Fibroblast of gingiva (primary cell): ENCODE data around the gene ABHD14A.
"Not testable (repeated sequence)": the region's sequence is repeated elsewhere in the genome, so short reads cannot be mapped to it uniquely, and the experiment has no call there.

Experiments
- DNase-seq: peaks from one replicate; pipeline ENCODE4 v3.0.0-alpha.2; 2011; ENCODE audit warnings: low read depth

The ABHD14A gene

DNA sequence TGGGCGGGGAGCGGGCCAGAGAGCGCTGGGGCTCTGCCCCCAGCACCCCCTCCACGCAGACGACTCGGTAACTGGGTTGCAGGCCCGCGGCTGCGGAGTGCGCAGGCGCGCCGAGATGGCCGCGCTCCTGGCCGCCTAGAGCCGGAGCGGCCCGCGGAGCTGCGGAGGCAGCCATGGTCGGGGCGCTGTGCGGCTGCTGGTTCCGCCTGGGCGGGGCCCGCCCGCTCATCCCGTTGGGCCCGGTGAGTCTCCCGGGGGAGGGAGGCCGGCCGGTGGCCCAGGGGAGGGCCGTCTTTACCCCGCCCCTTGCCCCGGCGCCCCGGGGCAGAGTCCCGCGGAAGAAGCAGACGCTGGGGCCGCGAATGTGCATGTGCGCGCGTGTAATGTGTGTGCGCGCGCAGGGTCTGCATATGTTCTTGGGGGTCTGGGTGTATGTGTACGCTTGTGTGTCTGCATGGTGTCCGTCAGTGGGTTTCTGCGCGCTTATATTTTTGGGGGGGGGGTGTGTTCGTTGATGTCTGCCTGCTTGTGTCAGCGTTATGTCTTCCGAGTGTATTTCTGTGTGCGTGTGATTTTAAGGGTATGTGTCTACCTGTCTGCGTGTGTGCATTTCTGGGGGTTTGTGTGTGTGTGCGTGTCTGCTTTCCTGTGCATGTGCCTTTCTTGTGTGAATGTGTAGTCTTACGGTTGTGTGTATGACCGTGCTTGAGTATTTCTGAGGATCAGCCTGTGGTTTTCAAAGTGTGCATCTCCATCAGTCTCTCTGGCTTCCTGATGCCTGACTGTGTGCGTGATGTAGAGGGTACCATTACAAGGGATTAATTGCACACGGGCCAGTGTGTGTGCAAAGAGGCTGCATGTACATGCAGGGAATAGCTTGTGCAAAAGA lies at the start of gene ABHD14A:
Gene ABHD14A, plus strand, starts transcription at position 102 of the 889 bp plus-strand sequence. Its CDS starts 72 bp downstream, at position 174.
- peak; percentile 63 for DNase-seq

DNA sequence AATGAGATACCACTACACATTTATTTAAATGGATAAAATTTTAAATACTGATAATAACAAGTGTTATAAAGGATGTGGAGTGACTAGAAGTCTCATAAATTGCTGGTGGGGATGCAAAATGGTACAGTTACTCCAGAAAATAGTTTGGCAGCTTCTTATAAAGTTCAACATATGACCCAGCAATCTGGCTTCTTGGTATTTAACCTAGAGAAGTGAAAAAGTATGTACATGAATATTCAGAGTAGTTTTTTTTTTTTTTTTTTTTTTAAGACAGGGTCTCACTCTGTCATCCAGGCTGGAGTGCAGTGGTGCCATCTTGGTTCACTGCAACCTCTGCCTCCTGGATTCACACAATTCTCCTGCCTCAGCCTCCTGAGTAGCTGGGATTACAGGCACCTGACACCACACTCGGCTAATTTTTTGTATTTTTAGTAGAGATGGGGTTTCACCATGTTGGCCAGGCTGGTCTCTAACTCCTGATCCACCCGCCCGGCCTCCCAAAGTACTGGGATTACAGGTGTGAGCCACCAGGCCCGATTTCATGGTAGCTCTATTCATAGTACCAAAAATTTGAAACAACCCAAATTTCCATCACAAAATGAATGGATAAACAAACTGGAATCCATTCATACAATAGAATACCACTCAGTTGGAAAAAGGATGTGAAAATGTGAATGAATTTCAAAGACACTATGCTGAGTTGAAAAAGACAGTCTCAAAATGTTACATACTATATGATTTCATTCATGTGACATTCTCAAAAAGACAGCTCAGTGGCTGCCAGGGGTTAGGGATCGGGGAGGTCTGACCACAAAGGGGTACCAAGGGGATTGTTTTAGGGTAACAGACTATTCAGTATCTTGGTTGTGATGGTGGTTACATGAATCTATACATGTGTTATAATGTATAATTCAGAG lies 47.5 kb upstream of the ABHD14A start:
- no peak for DNase-seq

DNA sequence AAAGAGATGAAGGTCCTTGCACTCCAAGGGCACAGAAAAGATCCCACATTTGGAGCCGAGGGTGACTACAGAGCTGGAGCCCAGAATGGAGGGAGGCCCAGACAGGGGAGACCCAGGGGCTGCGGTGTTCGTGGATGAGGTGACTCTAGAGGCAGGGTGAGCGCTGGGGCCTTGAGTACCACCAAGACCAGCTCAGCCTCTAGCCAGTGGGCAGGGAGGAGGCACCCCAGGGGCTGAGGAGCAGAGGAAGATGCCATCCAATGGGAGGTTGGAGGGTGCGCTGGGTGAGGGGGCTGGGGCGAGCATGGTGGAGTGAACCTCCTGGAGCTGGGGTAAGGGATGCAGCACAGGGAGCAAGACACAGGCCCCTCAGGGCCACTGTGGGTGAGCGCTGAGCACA lies 46.4 kb upstream of the ABHD14A start:
- DNase-seq, result no peak

DNA sequence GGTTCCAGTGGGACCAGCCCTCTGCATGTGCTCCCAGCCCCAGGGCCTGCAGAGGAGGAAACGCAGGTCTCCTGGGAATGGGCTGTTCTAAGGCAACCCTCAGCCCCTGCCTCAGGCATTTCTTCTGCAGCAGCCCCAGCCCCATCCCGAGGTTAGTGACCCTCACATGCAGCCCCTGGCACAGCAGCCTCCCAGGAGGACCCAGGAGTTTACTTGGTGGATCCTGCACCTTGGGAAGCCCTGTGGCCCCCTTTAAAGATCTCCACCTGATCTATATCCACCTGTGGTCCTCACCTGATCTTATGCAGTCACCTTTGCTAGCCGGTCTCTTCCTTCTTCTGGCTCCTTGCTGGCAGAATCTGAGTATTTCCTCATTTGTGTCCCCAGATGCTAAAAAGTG lies 45.9 kb upstream of the ABHD14A start:
- DNase-seq, result not testable (repeated sequence)

DNA sequence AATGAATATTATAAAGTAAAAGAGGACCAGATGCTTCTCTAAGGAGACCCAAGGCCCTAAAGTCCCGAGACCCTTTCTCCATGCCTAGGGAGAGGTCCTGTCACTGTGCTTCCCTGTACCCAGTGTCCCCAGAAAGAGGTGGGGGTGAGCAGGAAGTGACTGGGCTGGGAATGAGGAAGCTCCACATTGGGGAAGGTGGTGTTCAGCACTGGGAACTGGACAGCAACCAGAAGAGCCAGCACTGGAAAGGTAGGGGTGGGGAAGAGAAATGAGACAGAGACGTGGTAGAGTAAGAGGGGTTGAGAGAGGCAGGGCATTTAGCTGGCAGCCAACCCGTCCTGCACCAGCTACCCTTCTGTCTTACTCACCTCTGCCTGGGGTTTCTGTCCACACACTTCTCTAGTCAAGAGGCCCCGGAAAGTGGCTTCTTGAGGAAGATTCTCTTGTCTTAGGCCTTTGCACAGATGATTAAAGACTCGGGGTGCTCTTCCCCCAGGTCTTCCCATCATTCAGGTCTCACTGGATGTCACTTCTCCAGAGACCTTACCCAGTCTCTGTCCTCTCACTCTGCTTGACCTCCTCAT lies 45.4 kb upstream of the ABHD14A start:
- DNase-seq, result no peak

DNA sequence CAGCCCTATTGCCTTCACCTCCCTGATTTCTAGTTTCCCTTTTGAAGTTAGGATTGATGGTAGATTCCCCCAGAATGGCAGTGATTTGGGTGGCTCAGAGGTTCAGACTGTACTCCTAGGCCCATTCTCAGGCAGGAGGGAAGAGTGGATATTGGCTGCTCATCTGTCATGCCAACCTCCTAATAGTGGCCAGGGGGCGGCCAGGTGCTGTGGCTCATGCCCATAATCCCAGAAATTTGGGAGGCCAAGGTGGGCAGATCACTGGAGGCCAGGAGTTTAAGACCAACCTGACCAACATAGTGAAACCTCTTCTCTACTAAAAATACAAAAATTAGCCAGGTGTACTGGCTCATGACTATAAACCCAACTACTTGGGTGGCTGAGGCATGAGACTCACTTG lies 44.4 kb upstream of the ABHD14A start:
- no peak for DNase-seq

DNA sequence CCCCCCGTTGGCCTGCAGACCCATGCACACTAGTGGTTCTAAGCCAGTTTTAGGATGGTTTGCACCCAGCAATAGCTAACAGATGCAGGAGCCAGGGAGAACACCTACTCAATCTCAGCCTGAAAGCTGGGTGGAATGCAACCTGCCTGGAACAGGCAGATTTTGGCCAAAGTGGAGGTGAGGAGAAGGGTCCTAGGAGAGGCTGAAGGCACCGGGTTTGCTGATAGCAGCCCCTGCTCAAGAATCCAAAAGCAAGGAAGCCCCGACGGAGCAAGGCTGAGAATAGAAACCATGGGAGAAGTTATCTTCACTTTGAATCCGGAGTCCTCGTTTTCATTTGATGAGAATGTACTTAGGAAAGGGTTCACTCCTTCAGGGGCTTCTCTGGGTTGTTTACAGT lies 43.1 kb upstream of the ABHD14A start:
- DNase-seq, result no peak

DNA sequence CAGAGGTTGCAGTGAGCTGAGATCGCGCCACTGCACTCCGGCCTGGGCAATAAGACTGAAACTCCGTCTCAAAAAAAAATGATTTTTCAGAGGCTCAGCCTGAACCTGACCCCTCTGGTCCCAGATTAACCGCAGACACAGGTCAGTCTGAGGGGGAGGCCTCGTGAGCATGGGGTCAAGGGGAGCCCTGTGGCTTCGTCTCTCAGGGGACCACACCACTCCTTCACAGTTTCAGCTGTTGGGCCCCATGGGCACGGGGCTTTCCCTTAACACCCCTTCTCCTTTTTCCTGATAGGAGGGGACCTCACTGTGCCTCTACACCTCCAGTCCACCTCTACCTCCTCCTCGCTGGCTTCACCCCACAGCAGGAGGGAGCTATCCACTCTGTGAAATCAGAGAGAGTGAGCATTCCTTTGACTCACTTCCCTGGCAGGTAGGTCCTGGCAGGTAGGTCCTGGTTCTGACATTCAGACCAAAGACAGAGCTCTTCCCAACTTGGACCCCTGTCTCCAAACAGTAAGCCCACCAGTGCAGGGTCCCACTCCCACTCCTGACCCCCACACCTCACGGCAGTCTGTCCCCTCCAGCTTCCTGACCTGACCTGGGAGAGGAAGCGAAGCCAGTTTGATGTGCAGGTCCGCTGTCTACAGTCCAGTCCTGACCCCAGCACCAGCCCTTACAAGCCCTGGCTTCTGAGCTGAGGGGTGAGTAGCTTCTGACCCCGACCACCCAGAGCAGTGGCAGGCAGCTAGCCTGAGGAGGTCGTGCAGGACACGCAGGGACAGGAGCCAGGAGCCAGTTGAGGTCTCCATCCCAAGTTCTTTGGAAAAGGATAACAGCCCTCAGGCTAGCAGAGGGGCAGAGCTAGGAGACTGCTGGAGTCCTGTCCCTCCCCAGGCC lies 42.1 kb upstream of the ABHD14A start:
- DNase-seq, result no peak

DNA sequence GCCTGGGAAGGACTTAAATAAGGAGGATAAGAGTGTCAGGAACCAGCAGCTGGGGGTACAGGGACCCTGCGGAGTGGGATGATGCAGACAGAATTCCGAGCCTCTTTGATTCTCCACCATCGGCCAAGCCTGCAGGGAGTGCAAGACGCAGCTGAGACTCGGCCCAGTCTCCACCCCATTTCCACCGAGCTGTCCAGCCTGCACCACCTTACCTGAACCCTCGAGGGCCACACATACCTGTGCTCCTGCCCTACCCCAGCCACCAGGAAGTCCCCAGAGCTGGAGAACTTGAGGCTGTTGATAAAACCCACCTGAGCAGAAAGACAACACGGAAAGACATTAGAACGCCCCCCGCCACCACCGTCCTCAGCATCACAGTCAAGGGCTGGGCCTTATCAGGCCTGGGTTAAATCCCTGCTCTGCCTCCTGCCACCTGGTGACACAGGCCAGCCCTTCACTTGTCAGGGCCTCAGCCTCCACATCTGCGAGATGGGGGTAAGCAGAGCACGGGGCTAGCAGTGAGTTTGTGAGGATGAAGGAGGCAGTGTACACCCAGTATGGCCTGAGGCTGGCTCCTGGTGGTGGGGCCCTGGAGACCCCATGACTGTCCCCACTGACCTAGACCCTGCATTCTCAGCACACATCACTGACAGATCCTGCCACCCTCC lies 41.3 kb upstream of the ABHD14A start:
- no peak for DNase-seq

DNA sequence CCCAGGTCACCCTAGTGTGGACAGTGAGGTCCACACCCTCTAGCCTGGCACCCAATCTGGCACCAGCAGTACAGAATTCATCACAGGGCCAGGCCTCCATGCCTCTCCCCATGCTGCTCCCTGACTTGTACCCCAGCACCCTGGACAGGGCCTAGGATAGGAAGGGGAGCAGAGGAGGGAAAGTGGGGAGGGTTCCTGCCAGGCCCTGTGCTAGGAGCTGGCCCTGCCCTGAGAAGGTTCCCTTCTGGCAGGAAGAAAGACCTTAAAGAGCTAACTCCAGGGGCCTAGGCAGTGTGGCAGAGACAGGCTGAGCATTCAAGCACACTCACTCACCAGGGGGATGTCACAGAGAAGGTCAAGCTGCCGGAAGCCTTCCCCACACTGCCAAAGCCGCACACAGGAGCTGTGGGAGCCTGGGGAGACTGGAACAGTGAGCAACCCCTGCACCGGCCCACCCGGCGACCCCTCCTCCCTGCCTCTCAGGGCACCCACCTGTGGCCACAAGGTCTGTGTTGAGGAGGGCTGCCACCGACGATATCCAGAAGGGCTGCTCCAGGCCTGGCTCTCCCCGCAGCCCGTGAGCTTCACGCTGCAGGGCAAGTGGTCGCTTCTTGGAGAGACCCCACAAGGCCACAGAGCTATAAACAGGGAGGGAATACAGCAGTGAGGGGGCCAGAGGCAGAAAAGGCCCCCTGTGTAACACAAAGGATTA lies 40.6 kb upstream of the ABHD14A start:
- DNase-seq, result no peak

DNA sequence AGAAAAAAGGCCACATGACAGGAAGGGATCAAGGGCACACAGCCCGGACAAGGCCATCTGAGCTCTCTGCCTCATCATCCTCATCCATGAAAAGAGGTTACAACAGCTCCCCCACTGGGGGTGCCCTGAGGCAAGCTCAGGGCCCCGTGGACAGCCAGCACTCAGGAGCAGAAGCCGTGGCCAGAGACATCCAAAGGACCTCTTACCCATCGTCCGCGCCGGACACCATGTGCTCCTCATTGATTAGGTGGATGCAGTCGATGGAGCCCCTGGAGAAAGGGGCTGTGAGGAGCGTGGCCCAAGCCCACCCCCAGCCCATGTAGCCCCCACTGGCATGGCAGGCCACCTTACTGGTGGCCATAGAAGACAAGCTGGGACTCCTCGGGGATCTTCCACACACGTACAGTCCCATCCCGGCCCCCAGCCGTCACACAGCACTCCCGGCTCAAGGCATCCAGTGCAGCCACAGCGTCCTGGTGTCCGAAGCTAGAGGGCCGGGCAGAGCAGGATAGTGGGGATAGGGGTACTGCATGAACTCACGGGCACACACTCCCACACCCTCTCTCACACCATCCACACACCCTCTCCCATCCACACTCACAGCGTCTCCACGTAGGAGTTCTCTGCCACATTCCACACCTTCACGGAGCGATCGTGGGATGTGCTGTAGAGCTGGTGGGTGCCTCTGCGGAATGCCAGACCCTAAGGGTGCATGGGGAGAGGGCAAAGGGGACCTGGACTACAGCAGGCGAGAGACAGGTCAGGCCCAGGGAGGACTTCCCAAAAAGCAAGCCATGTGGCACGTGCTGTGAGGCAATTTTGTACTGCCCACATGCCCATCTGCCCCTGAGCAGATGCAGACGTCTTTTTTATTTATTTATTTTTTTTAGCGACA lies 39.6 kb upstream of the ABHD14A start:
- no peak for DNase-seq

DNA sequence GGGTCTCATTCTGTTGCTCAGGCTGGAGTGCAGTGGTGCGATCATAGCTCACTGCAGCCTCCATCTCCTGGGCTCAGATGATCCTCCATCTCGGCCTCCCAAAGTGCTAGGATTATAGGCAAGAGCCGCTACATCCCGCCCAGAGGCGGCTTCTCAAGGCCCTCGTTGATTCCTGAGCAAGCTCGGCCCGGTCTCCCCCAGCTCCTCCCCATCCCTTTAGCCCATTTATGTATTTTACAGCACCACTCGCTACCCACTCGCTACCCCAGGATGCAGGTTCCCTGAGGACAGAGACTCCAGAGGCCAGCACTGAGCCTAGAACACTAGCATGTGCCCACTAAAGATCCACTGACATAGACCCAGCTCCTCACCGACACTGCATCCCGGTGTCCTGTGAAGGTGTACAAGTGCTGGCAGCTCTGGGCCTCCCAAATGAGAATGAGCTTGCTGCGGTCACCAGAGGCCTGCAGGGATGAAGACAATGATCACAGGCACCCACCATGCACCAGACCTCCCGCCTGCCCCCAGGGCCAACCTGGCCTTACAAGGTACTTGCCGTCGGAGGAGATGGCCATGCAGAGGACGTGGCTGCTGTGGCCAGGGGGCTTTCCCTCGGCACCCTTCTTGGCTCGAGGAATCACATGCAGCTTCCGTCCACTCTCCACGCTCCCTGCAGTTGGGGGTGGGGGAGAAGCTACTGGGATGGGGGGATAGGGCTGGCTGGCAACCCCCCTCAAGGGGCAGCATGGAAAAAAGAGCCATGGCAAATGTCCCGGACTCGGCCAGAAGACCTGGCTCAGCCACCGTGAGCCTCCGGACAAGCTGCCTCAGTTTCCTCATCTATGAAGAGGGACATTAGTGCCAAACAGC lies 38.7 kb upstream of the ABHD14A start:
- DNase-seq, result no peak

DNA sequence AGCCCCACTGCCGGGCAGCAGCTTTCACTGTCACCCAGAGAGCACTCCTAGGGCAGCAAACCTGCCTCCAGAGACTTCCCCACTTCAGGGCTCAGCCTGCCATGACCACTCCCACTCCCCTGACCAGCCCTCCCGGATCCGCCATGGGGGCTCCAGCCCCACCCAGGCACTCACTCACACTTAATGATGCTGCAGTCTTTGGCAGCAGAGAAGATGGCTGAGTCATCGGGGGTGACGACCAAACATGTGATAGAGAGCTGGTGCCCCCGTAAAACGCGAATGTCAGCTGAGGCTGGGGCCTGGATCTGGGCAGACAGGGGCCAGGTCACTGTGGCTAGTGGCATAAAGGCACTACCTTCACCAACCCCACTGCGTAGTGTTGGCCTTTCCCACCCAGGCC lies 37.9 kb upstream of the ABHD14A start:
- no peak for DNase-seq

DNA sequence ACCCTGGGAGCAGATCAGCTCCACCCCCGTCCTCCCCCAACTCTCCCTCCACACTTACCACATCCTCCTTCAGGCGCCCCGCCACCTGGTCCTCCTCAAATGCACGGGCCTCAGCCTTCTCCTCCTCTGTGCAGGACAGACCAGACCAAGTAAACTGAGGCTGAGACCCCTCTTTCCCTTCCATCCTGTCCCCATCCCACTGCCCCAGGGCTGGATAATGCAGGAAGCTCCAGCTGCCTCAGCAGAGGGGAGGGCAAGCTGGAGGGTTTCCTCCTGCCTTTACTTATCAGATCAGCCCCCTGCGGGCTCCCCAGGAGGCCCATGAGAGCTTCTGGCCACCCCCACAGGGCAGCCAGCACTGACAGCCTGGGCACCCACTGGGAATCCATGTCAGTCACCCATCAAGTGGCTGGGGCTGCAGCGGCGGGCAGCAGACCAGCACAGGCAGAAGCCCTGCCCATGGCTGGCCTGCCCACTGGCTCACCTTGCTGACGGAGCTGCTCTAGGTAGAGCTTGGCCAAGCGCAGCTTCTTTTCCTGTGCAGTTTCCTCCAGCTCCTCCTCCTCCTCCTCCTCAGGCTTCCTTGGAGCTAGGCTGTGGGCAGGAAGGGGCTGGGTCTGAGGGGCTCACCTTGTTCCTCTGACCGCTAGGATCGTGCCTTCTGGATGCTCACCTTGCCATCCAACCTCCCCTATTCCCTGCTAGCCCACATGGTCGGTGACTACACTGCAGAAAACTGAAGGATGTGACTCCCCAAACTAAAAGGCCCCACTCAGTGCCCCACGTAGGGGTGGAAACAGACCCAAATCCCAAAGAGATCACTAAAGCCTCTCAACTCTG lies 37.0 kb upstream of the ABHD14A start:
- no peak for DNase-seq

DNA sequence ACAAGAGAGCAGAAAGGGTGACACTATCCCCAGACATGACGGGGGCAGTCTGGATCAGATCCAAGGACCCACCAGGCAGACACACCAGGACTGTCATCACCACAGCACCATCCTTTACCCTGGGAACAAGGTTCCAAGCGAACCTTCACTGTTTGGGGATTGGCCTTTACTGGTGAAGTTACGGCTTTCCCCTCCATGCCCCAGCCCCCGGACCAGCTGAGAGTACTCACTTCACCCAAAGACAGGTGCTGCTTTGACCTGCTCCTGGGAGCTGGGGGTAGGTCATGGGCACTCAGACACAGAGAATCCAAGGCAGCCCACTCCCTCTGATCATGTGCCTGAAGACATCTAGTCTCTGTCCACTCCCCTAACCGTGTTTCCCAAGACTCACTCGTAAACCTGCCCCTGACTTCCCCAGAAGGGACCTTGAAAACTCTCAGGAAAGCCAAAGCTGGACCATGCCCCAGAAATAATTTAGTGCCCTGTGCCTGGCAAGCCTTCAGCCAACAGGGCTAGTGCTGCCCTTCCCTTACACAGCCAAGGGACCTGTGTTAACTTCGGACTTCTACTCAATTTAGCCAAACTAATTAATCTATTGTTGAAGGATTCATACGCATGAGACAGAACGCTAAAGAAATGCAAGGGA lies 36.0 kb upstream of the ABHD14A start:
- no peak for DNase-seq

DNA sequence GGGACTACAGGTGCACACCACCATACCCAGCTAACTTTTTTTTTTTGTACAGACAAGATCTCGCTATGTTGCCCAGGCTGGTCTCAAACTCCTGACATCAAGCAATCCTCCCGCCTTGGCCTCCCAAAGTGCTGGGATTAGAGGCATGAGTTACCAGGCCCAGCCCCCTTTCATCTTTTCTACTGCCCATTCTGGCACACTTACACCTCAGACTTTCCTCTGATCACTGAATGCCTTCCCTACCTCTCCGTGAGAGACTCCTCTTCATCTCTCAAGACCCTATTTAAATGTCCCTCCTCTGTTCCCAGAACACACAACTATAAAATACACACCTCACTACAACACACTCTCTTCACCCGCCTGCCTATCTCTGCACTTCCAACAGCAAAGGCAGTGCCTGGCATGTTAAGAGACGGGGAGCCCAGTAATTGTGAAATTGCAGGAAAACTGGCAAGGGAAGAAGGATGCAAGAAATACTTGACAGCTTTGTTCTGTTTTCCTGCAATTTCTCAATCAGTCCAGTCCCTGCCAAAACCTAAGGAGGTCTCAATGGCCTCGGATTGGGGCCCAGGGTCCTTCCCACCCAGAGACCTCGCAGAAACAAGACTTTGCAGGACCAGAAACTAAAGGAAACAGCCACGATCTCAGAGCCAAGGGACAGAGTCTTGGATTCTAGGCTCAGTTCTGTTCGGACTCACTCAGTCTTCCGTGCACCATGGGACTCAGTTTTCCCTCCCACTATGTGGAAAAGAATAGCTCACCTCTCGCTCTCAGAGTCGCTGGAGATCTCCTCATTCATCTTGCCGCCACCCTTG lies 34.0 kb upstream of the ABHD14A start:
- peak; percentile 64 for DNase-seq
